OCI-LY7 (cell line): ENCODE data around the gene DDX25. TPM values are rescaled to one million over a fixed set of nuclear protein-coding genes. Genes with fewer than 3 reads are reported as not detected.

ENCODE experiments used
- BruUV-seq: library from RNA; stranded (reverse); fragments of 400-500 nt; replicated peaks from 2 replicates; lab custom pipeline; 2021; lab: Mats Ljungman, UMichigan
- CTCF ChIA-PET: fragments of 300-600 bp; sonication (Branson Sonifier 250); formaldehyde crosslinking; loops from one replicate; lab custom pipeline; 2022; ENCODE audit warnings: antibody characterized with exemption; ENCODE audit not compliant: unreplicated experiment; lab: Charles Lee
- POLR2A ChIA-PET: fragments of 300-600 bp; sonication (Branson Sonifier 250); formaldehyde crosslinking; loops from one replicate; lab custom pipeline; 2022; ENCODE audit warnings: antibody characterized with exemption; lab: Charles Lee
- DNase-seq: peaks from one replicate; pipeline ENCODE4 v3.0.0-alpha.2; 2015; ENCODE audit warnings: low spot score
- H2AFZ ChIP-seq: fragments of 200-600 bp; sonication (generic), shearing (Covaris generic); 2 replicates; pipeline ENCODE4 v1.6.1; 2014; ENCODE audit warnings: mild to moderate bottlenecking, antibody characterized with exemption, low read length, moderate library complexity
- H3K27ac ChIP-seq: fragments of 200-600 bp; sonication (generic); 2 replicates; pipeline ENCODE4 v1.5.1; 2014; ENCODE audit warnings: mixed run types, low read depth, mild to moderate bottlenecking, moderate library complexity, low read length, inconsistent platforms; ENCODE audit not compliant: poor library complexity, severe bottlenecking
- H3K36me3 ChIP-seq: fragments of 200-600 bp; sonication (generic); 2 replicates; pipeline ENCODE4 v1.6.1; 2014; ENCODE audit warnings: mild to moderate bottlenecking, antibody characterized with exemption, low read length, moderate library complexity, mixed read lengths; ENCODE audit not compliant: insufficient read depth
- H3K4me1 ChIP-seq: fragments of 200-600 bp; sonication (generic); 2 replicates; pipeline ENCODE4 v1.5.1; 2014; ENCODE audit warnings: mild to moderate bottlenecking, low read length; ENCODE audit not compliant: insufficient read depth, poor library complexity, severe bottlenecking
- H3K4me2 ChIP-seq: fragments of 200-600 bp; sonication (generic); 2 replicates; pipeline ENCODE4 v1.6.1; 2014; ENCODE audit warnings: mild to moderate bottlenecking, low read length
- H3K4me3 ChIP-seq: fragments of 200-600 bp; sonication (generic); 2 replicates; pipeline ENCODE4 v1.5.1; 2014; ENCODE audit warnings: mild to moderate bottlenecking, low read depth, low read length; ENCODE audit not compliant: poor library complexity, severe bottlenecking
- H3K79me2 ChIP-seq: fragments of 200-600 bp; sonication (generic); 2 replicates; pipeline ENCODE4 v1.6.1; 2016; ENCODE audit warnings: low read depth, mild to moderate bottlenecking, low read length, moderate library complexity, mixed read lengths; ENCODE audit not compliant: insufficient read depth
- H3K9me2 ChIP-seq: fragments of 200-600 bp; sonication (generic); 2 replicates; pipeline ENCODE4 v1.6.1; 2016; ENCODE audit warnings: mild to moderate bottlenecking, low read length, mixed read lengths; ENCODE audit not compliant: insufficient read depth
- H3K9me3 ChIP-seq: fragments of 200-600 bp; sonication (generic); 2 replicates; pipeline ENCODE4 v1.6.1; 2014; ENCODE audit warnings: mild to moderate bottlenecking, mixed run types, low read length, mixed read lengths
- H4K20me1 ChIP-seq: fragments of 200-600 bp; sonication (generic); 2 replicates; pipeline ENCODE4 v1.6.1; 2014; ENCODE audit warnings: mild to moderate bottlenecking, antibody characterized with exemption, low read length, moderate library complexity, mixed read lengths; ENCODE audit not compliant: insufficient read depth
- CTCF ChIP-seq: fragments of 200-600 bp; sonication (generic); conservative IDR thresholded peaks from 2 replicates; pipeline ENCODE4 v1.5.1; 2014; ENCODE audit warnings: mild to moderate bottlenecking, antibody characterized with exemption, low read length, moderate library complexity, mixed read lengths
- EZH2phosphoT487 ChIP-seq: fragments of 200-600 bp; sonication (generic); IDR thresholded peaks from 2 replicates; pipeline ENCODE4 v1.6.1; 2018; ENCODE audit warnings: low read depth, borderline replicate concordance, mild to moderate bottlenecking, mixed run types, antibody characterized with exemption, low read length, moderate library complexity, mixed read lengths
- intact Hi-C: fragments of 100-400 bp; cut with micrococcal nuclease; formaldehyde crosslinking; loops from one replicate; pipeline ENCODE4 v1.10.0; 2022; ENCODE audit not compliant: unreplicated experiment
- total RNA-seq, 2 experiments: library from RNA; depleted of rRNA in 1 of 2; stranded (reverse); fragments of >200 nt in 1 of 2; shearing (Covaris generic) in 1 of 2; gene quantifications; 2 replicates each; pipeline ENCODE4 v1.2.3, GENCODE V29; 2014 to 2022

DDX25 gene
- total RNA-seq, 2 experiments from 2014 or later, result 0.13 TPM; not detected in 1

GRCh38 chr11:125952973-125953372 is 48.7 kb downstream of the DDX25 start:
- Histone ChIP-seq H3K4me3 (no peak overlapping the region), H3K9me2 (no peaks in the 10 kb centered on the region), H3K4me1 (no peaks in the 10 kb centered on the region), H2AFZ (no peak overlapping the region), H3K36me3 (no peaks in the 10 kb centered on the region), H3K27ac (no peak overlapping the region), H3K9me3 (no peaks in the 10 kb centered on the region), H3K4me2 (no peak overlapping the region), H3K79me2 (no peaks in the 10 kb centered on the region), H4K20me1 (no peaks in the 10 kb centered on the region)
- TF ChIP-seq CTCF (no peak), EZH2phosphoT487 (no peak)
- ChIA-PET CTCF (no interaction called here), POLR2A (no interaction called here)
- intact Hi-C loops, result no loop called here
- DNase-seq, result no peak
- no TSS peak for BruUV-seq

GRCh38 chr11:125953401-125953935 is 49.2 kb downstream of the DDX25 start:
- BruUV-seq, result no TSS peak
- ChIA-PET POLR2A (no interaction called here), CTCF (no interaction called here)
- Histone ChIP-seq H3K4me3 (no peak overlapping the region), H3K36me3 (no peaks in the 10 kb centered on the region), H3K79me2 (no peaks in the 10 kb centered on the region), H4K20me1 (no peaks in the 10 kb centered on the region), H3K9me2 (no peaks in the 10 kb centered on the region), H3K4me1 (no peaks in the 10 kb centered on the region), H3K27ac (no peak overlapping the region), H2AFZ (no peak overlapping the region), H3K9me3 (no peaks in the 10 kb centered on the region), H3K4me2 (no peak overlapping the region)
- DNase-seq, result no peak
- intact Hi-C loops, result no loop called here
- no peak for TF ChIP-seq CTCF

GRCh38 chr11:125954123-125954944 is 50.0 kb downstream of the DDX25 start:
- no peak overlapping the region for H3K4me3 ChIP-seq
- H3K27ac ChIP-seq, result no peak overlapping the region
- no peaks in the 10 kb centered on the region for H3K4me1 ChIP-seq
- DNase-seq, result no peak
- no peak overlapping the region for H2AFZ ChIP-seq
- H4K20me1 ChIP-seq, result no peaks in the 10 kb centered on the region
- BruUV-seq, result no TSS peak
- H3K4me2 ChIP-seq, result no peak overlapping the region
- H3K79me2 ChIP-seq, result no peaks in the 10 kb centered on the region
- no peaks in the 10 kb centered on the region for H3K9me2 ChIP-seq
- no peaks in the 10 kb centered on the region for H3K36me3 ChIP-seq
- POLR2A ChIA-PET, result no interaction called here
- no peak for TF ChIP-seq CTCF
- no peak for TF ChIP-seq EZH2phosphoT487
- no peaks in the 10 kb centered on the region for H3K9me3 ChIP-seq
- CTCF ChIA-PET, result no interaction called here
- intact Hi-C loops, result no loop called here
